Measurements from ENCODE around the gene BTC. TPM values are rescaled to one million over a fixed set of nuclear protein-coding genes. Genes with fewer than 3 reads are reported as not detected.

The BTC gene
- total RNA-seq: under 1 TPM; 0.09 to 0.84 TPM
- polyA plus RNA-seq: under 1 TPM; 0.29 to 0.43 TPM

- no peaks in the 10 kb centered on the region for H3K27me3 ChIP-seq (ENCODE audit: control insufficient read depth in 4 of 4, insufficient read depth in 4 of 4, low read length in 3 of 4)
Measured at GRCh38 chr4:74794382-74795010, at the start of gene BTC. BTC (minus strand) TSS chr4:74794523; CDS start chr4:74794325, 198 bp downstream.

More at GRCh38 chr4:74794382-74795010, at the start of gene BTC:
- Histone ChIP-seq H3K36me3 (ENCODE audit: control insufficient read depth in 4 of 4, insufficient read depth in 3 of 4, low read depth in 1 of 4, low read length in 3 of 4) (no peaks in the 10 kb centered on the region), H3K27ac (ENCODE audit: low read depth in 1 of 2, low read length in 2 of 2) (peak within 1 kb of the TSS; percentile 96 to 98), H3K4me3 (ENCODE audit: low read depth in 1 of 3, low read length in 3 of 3) (peak within 1 kb of the TSS; percentile 59 to 86 (median 72)), H3K4me1 (ENCODE audit: control insufficient read depth in 4 of 4, insufficient read depth in 4 of 4, low read length in 3 of 4) (peaks cover 0 to 10% (median 5%) of the 10 kb centered on the region in 4 donors), H3K9ac (ENCODE audit: low read depth in 1 of 2, low read length in 2 of 2) (peak within 1 kb of the TSS; percentile 66 to 71), H3K9me3 (ENCODE audit: control insufficient read depth in 4 of 4, low read length in 3 of 4) (no peaks in the 10 kb centered on the region)
- 2% methylated on average over 24 of the region's 24 CpGs for WGBS
- no peak for DNase-seq (ENCODE audit: low spot score)
- TF ChIP-seq YY1 (IDR thresholded peaks at IDR 0.05) (peak; percentile 73), MAX (IDR thresholded peaks at IDR 0.05) (no peak), HNF4A (conservative IDR thresholded peaks at IDR 0.05) (peak in 1 of 2 donors; percentile 19), TAF1 (conservative IDR thresholded peaks at IDR 0.05) (peak; percentile 77), REST (IDR thresholded peaks at IDR 0.05) (peak; percentile 21), GABPA (IDR thresholded peaks at IDR 0.05 in 1 of 2, conservative IDR thresholded peaks at IDR 0.05 in 1 of 2) (no peak), EGR1 (IDR thresholded peaks at IDR 0.05; ENCODE audit: low read depth in 2 of 2) (no peak), ZBTB33 (IDR thresholded peaks at IDR 0.05) (no peak), JUND (IDR thresholded peaks at IDR 0.05) (no peak), CTCF (IDR thresholded peaks at IDR 0.05; ENCODE audit: low read depth, low read length, missing input control) (peak; percentile 50), RAD21 (IDR thresholded peaks at IDR 0.05) (peak; percentile 56 to 66)
